ENCODE measurements around the gene IL4I1.

DNA sequence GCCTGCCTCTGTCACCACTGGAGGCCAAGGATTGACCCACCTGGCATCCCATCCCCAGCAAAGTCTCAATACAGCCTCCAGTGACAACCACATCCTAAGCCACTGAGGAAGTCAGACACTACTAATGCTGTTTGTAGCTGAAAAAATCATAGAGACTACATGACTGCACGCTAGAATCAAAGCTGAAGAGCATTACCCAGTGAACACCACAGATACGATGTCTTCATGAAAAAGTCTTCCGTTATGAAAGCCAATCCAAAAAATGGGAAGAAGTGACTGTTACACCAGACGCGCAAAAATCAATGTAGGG, 43.8 kb upstream of the IL4I1 start:
- TF ChIP-seq POLR2A (IDR thresholded peaks at IDR 0.05), result no peak
- TF ChIP-seq CTCF (IDR thresholded peaks at IDR 0.05 in 4 of 5, conservative IDR thresholded peaks at IDR 0.05 in 1 of 5), result no peak
